IMR-90 (cell line): Measurements from ENCODE around the gene TMEM184B. TPM values are rescaled to one million over a fixed set of nuclear protein-coding genes. Genes with fewer than 3 reads are reported as not detected.

ENCODE experiments used
- ATAC-seq: fragments of 200-7000 bp; cut with Tn5 transposase; 2 replicates; pipeline ENCODE4 v1.9.1; 2020; ENCODE audit warnings: low read depth, mild to moderate bottlenecking, moderate library complexity
- BruUV-seq: library from RNA; stranded (reverse); fragments of 400-500 nt; replicated peaks from 2 replicates; lab custom pipeline; 2021; lab: Mats Ljungman, UMichigan
- CTCF ChIA-PET: fragments of 300-600 bp; formaldehyde crosslinking; extraction: SDS; loops from one replicate; lab custom pipeline; 2021; ENCODE audit warnings: antibody characterized with exemption; lab: Yijun Ruan, JAX
- POLR2A ChIA-PET: fragments of 300-600 bp; sonication (Branson Sonifier 250); formaldehyde crosslinking; loops from one replicate; lab custom pipeline; 2022; ENCODE audit warnings: antibody characterized with exemption; ENCODE audit not compliant: unreplicated experiment; lab: Charles Lee
- DNase-seq: peaks from one replicate; pipeline ENCODE4 v3.0.0; 2013
- H2AFZ ChIP-seq: replicated peaks from 2 replicates; pipeline ENCODE3; 2013; ENCODE audit warnings: low read length, mild to moderate bottlenecking; ENCODE audit not compliant: poor library complexity
- H2AK5ac ChIP-seq: 2 replicates; pipeline ENCODE4 v1.6.1; 2013; ENCODE audit warnings: low read depth, low read length, inconsistent platforms
- H2AK9ac ChIP-seq: replicated peaks from 2 replicates; pipeline ENCODE3; 2013; ENCODE audit warnings: mild to moderate bottlenecking, low read depth, low read length, moderate library complexity; ENCODE audit not compliant: poor library complexity
- H2BK120ac ChIP-seq: 2 replicates; pipeline ENCODE4 v1.6.1; 2013; ENCODE audit warnings: low read depth, low read length, inconsistent platforms
- H2BK15ac ChIP-seq: 3 replicates; pipeline ENCODE4 v1.6.1; 2013; ENCODE audit warnings: low read depth, low read length, inconsistent platforms
- H2BK20ac ChIP-seq: 2 replicates; pipeline ENCODE4 v1.6.1; 2013; ENCODE audit warnings: low read depth, mild to moderate bottlenecking, inconsistent platforms, low read length, moderate library complexity
- H2BK5ac ChIP-seq: 2 replicates; pipeline ENCODE4 v1.6.1; 2013; ENCODE audit warnings: mild to moderate bottlenecking, low read depth, low read length, inconsistent platforms; ENCODE audit not compliant: poor library complexity, severe bottlenecking
- H3K14ac ChIP-seq: replicated peaks from 2 replicates; pipeline ENCODE4 v1.6.1; 2013; ENCODE audit warnings: low read depth, low read length, inconsistent platforms
- H3K18ac ChIP-seq: 2 replicates; pipeline ENCODE4 v1.6.1; 2013; ENCODE audit warnings: low read depth, low read length, control low read depth
- H3K23ac ChIP-seq: 2 replicates; pipeline ENCODE4 v1.6.1; 2013; ENCODE audit warnings: low read depth, low read length, inconsistent platforms
- H3K27ac ChIP-seq: 2 replicates; pipeline ENCODE4 v1.5.1; 2013; ENCODE audit warnings: mild to moderate bottlenecking, control low read depth, low read length; ENCODE audit not compliant: insufficient read depth
- H3K27me3 ChIP-seq: 2 replicates; pipeline ENCODE4 v1.6.1; 2013; ENCODE audit warnings: low read length; ENCODE audit not compliant: control insufficient read depth, insufficient read depth
- H3K36me3 ChIP-seq: 2 replicates; pipeline ENCODE4 v1.6.1; 2013; ENCODE audit warnings: low read length, mixed read lengths; ENCODE audit not compliant: control insufficient read depth, insufficient read depth
- H3K4ac ChIP-seq: 2 replicates; pipeline ENCODE4 v1.6.1; 2013; ENCODE audit warnings: low read depth, low read length, inconsistent platforms
- H3K4me1 ChIP-seq: 2 replicates; pipeline ENCODE4 v1.6.1; 2013; ENCODE audit warnings: low read length, mixed read lengths; ENCODE audit not compliant: control insufficient read depth, insufficient read depth
- H3K4me2 ChIP-seq: 2 replicates; pipeline ENCODE4 v1.6.1; 2013; ENCODE audit warnings: low read depth, mild to moderate bottlenecking, control low read depth, low read length, moderate library complexity
- H3K4me3 ChIP-seq: 2 replicates; pipeline ENCODE4 v1.5.1; 2013; ENCODE audit warnings: low read depth, mild to moderate bottlenecking, control low read depth, low read length, moderate library complexity; ENCODE audit not compliant: insufficient read depth
- H3K56ac ChIP-seq: 2 replicates; pipeline ENCODE4 v1.6.1; 2013; ENCODE audit warnings: low read length, inconsistent platforms; ENCODE audit not compliant: insufficient read depth; ENCODE audit errors: extremely low read depth
- H3K79me1 ChIP-seq, 2 experiments: 2 replicates each; pipeline ENCODE4 v1.6.1; 2013; ENCODE audit warnings: low read length in 2 of 2, inconsistent platforms in 1 of 2, low read depth in 1 of 2
- H3K9ac ChIP-seq: 2 replicates; pipeline ENCODE4 v1.6.1; 2013; ENCODE audit warnings: low read depth, low read length, control low read depth
- H3K9me1 ChIP-seq: 2 replicates; pipeline ENCODE4 v1.6.1; 2013; ENCODE audit warnings: low read length, inconsistent platforms; ENCODE audit not compliant: insufficient read depth
- H3K9me3 ChIP-seq: 2 replicates; pipeline ENCODE4 v1.6.1; 2013; ENCODE audit warnings: low read length; ENCODE audit not compliant: control insufficient read depth, insufficient read depth
- H4K20me1 ChIP-seq: 2 replicates; pipeline ENCODE4 v1.6.1; 2013; ENCODE audit warnings: low read length, inconsistent platforms; ENCODE audit not compliant: insufficient read depth
- H4K5ac ChIP-seq: 2 replicates; pipeline ENCODE4 v1.6.1; 2013; ENCODE audit warnings: mild to moderate bottlenecking, low read depth, low read length, control low read depth
- H4K8ac ChIP-seq, 2 experiments: 2 replicates each; pipeline ENCODE4 v1.6.1; 2013; ENCODE audit warnings: low read depth in 2 of 2, low read length in 2 of 2, control low read depth in 1 of 2, inconsistent platforms in 1 of 2
- H4K91ac ChIP-seq: 2 replicates; pipeline ENCODE4 v1.6.1; 2013; ENCODE audit warnings: low read depth, low read length, inconsistent platforms; ENCODE audit not compliant: insufficient read depth
- USF2 ChIP-seq: fragments of 150-350 bp; IDR thresholded peaks from 2 replicates; pipeline ENCODE4 v1.6.1; 2017; ENCODE audit warnings: mild to moderate bottlenecking, antibody characterized with exemption, low read length, low read depth
- WGBS, 2 experiments: methylation state at CpG; one replicate each; pipeline versions ENCODE4 v1.1.5 to v1.1.7; 2013; ENCODE audit warnings: missing lambda C conversion rate in 2 of 2; ENCODE audit not compliant: insufficient read length in 1 of 2; ENCODE audit errors: extremely low coverage in 2 of 2; 5-methylcytosine and 5-hydroxymethylcytosine counted together
- dilution Hi-C: fragments of 300-500 bp; cut with HindIII; formaldehyde crosslinking; loops from one replicate; pipeline ENCODE4 v1.14.3; 2018; ENCODE audit warnings: low sequenced_read_pairs; ENCODE audit not compliant: unreplicated experiment
- in situ Hi-C: fragments of 300-500 bp; cut with MboI; formaldehyde crosslinking; loops from 3 replicates; pipeline ENCODE4 v1.14.3; 2019; ENCODE audit warnings: low sequenced_read_pairs, inconsistent platforms, mixed read lengths
- intact Hi-C: fragments of 100-400 bp; cut with micrococcal nuclease; formaldehyde crosslinking; loops from 2 replicates; pipeline ENCODE4 v1.10.0; 2022
- polyA plus RNA-seq, 3 experiments: library from polyadenylated mRNA; depleted of rRNA; stranded (reverse); fragments of >200 nt; gene quantifications; 2 replicates each; pipeline ENCODE4 v1.2.3, GENCODE V29; 2012; ENCODE audit warnings: low replicate concordance in 1 of 3
- total RNA-seq: library from RNA; depleted of rRNA; stranded (reverse); fragments of >200 nt; gene quantifications from 2 replicates; pipeline ENCODE4 v1.2.3, GENCODE V29; 2012

TMEM184B gene
- total and polyA plus RNA-seq, 2 of the 4 experiments (the other 2 are of a cell fraction): 9.1 to 81.1 TPM

GRCh38 chr22:38211556-38211955 is 61.3 kb downstream of the TMEM184B start:
- Histone ChIP-seq H3K18ac (no peak overlapping the region), H3K27me3 (no peaks in the 10 kb centered on the region), H3K4me2 (no peak overlapping the region), H3K23ac (no peak overlapping the region), H2AFZ (no peak overlapping the region), H3K14ac (no peak overlapping the region), H2AK9ac (no peak overlapping the region), H3K9me1 (peaks cover 40% of the 10 kb centered on the region), H3K9me3 (no peaks in the 10 kb centered on the region), H2BK5ac (no peak overlapping the region), H3K9ac (no peak overlapping the region), H2BK20ac (no peak overlapping the region), H2BK120ac (no peak overlapping the region), H3K4ac (no peak overlapping the region), H4K91ac (no peak overlapping the region), H4K5ac (no peak overlapping the region), H4K20me1 (peaks cover 73% of the 10 kb centered on the region), H3K4me1 (peaks cover 16% of the 10 kb centered on the region), H3K56ac (no peak overlapping the region), H2AK5ac (peak overlapping the region; percentile 51; the same call in 1 of the 2 replicates), H3K79me1 (peaks cover 31 to 80% of the 10 kb centered on the region in 2 experiments), H3K36me3 (peaks cover 22% of the 10 kb centered on the region), H3K4me3 (no peak overlapping the region), H3K27ac (no peak overlapping the region), H4K8ac (no peak overlapping the region), H2BK15ac (no peak overlapping the region)
- intact Hi-C loops (no loop called here), in situ Hi-C loops (no loop called here), dilution Hi-C loops (no loop called here)
- ChIA-PET CTCF (no interaction called here), POLR2A (no interaction called here)
- ATAC-seq (no peak), DNase-seq (no peak)
- no peak for TF ChIP-seq USF2
- 74% methylated on average over 2 of the region's 7 CpGs; no CpG with 5 or more reads in 1 of the 2 experiments for WGBS, 2 experiments
- BruUV-seq: no TSS peak
